H1 (cell line): Measurements from ENCODE around the gene LSM2. TPM values are rescaled to one million over a fixed set of nuclear protein-coding genes. Genes with fewer than 3 reads are reported as not detected.

Experiments
- CTCF ChIA-PET: fragments of 300-600 bp; sonication (Branson Sonifier 250); formaldehyde crosslinking; loops from one replicate; lab custom pipeline; 2021; ENCODE audit not compliant: partially characterized antibody; lab: Charles Lee
- POLR2A ChIA-PET: fragments of 300-600 bp; sonication (Branson Sonifier 250); formaldehyde crosslinking; loops from one replicate; lab custom pipeline; 2021; ENCODE audit warnings: inconsistent platforms; ENCODE audit not compliant: partially characterized antibody; lab: Charles Lee
- DNase-seq, 2 experiments: peaks; one replicate each; pipeline versions ENCODE4 v3.0.0 to v3.0.0-alpha.2; 2010 to 2022; ENCODE audit warnings: low spot score in 2 of 2, low read depth in 1 of 2, mixed read lengths in 1 of 2
- FAIRE-seq: peaks from 2 replicates; lab custom pipeline; 2011; peaks lifted over from hg19 to GRCh38; lab: Jason Lieb, UNC
- H2AFZ ChIP-seq: 2 replicates; pipeline ENCODE4 v1.8.1; 2012; ENCODE audit warnings: low read length, inconsistent platforms
- H2AK5ac ChIP-seq: 2 replicates; pipeline ENCODE4 v1.6.1; 2013; ENCODE audit warnings: low read depth, low read length
- H2BK120ac ChIP-seq: replicated peaks from 2 replicates; pipeline ENCODE3; 2013; ENCODE audit warnings: low read depth, low read length, inconsistent platforms
- H2BK12ac ChIP-seq: 2 replicates; pipeline ENCODE4 v1.6.1; 2013; ENCODE audit warnings: low read depth, low read length
- H2BK15ac ChIP-seq: 2 replicates; pipeline ENCODE4 v1.6.1; 2013; ENCODE audit warnings: low read length
- H2BK20ac ChIP-seq: 2 replicates; pipeline ENCODE4 v1.6.1; 2013; ENCODE audit warnings: low read length
- H2BK5ac ChIP-seq: 2 replicates; pipeline ENCODE4 v1.6.1; 2013; ENCODE audit warnings: low read depth, low read length
- H3K14ac ChIP-seq: 2 replicates; pipeline ENCODE4 v1.6.1; 2013; ENCODE audit warnings: inconsistent platforms; ENCODE audit not compliant: insufficient read length
- H3K18ac ChIP-seq: 2 replicates; pipeline ENCODE4 v1.6.1; 2013; ENCODE audit warnings: low read length; ENCODE audit errors: extremely low read depth
- H3K23ac ChIP-seq: 2 replicates; pipeline ENCODE4 v1.6.1; 2013; ENCODE audit warnings: inconsistent platforms; ENCODE audit not compliant: insufficient read length
- H3K23me2 ChIP-seq: 2 replicates; pipeline ENCODE4 v1.6.1; 2013; ENCODE audit warnings: low read depth, low read length
- H3K27ac ChIP-seq: 2 replicates; pipeline ENCODE4 v1.6.1; 2011; ENCODE audit warnings: low read depth, low read length, inconsistent platforms
- H3K27me3 ChIP-seq, 4 experiments: replicated peaks in 1 of 4; 1 replicate in 1 of 4; 2 replicates in 3 of 4; pipeline versions ENCODE4 v1.6.1 to v1.8.1; 2011 to 2013; ENCODE audit warnings: low read length in 3 of 4, mild to moderate bottlenecking in 3 of 4, inconsistent platforms in 2 of 4, mixed read lengths in 2 of 4, moderate library complexity in 1 of 4; ENCODE audit not compliant: control insufficient read depth in 3 of 4, insufficient read depth in 3 of 4; ENCODE audit errors: extremely low read depth in 1 of 4
- H3K36me3 ChIP-seq, 4 experiments: 2 replicates each; pipeline versions ENCODE4 v1.6.1 to v1.8.1; 2011 to 2013; ENCODE audit warnings: mild to moderate bottlenecking in 4 of 4, low read length in 3 of 4, moderate library complexity in 2 of 4, control low read depth in 1 of 4, inconsistent platforms in 1 of 4; ENCODE audit not compliant: insufficient read depth in 4 of 4, control insufficient read depth in 2 of 4
- H3K4ac ChIP-seq: replicated peaks from 2 replicates; pipeline ENCODE3; 2013; ENCODE audit warnings: low read length, low read depth, mixed read lengths, inconsistent platforms; ENCODE audit not compliant: insufficient read length
- H3K4me1 ChIP-seq, 4 experiments: replicated peaks in 1 of 4; 1 replicate in 1 of 4; 2 replicates in 3 of 4; pipeline versions ENCODE4 v1.6.1 to v1.8.1; 2011 to 2013; ENCODE audit warnings: low read length in 3 of 4, inconsistent platforms in 2 of 4, mixed read lengths in 1 of 4; ENCODE audit not compliant: insufficient read depth in 4 of 4, control insufficient read depth in 3 of 4
- H3K4me2 ChIP-seq, 2 experiments: 2 replicates each; pipeline versions ENCODE4 v1.6.1 to v1.8.1; 2011 to 2013; ENCODE audit warnings: low read depth in 2 of 2, low read length in 2 of 2, control low read depth in 1 of 2, inconsistent platforms in 1 of 2, mild to moderate bottlenecking in 1 of 2; ENCODE audit not compliant: insufficient read depth in 1 of 2
- H3K4me3 ChIP-seq, 4 experiments: fragments of 200-600, 300-600 bp in 1 of 4; sonication (generic), shearing (Covaris generic), sonication (Bioruptor Twin) in 1 of 4; 2 replicates each; pipeline versions ENCODE4 v1.5.1 to v1.8.1; 2011 to 2016; ENCODE audit warnings: low read length in 4 of 4, low read depth in 3 of 4, control low read depth in 2 of 4, inconsistent platforms in 2 of 4, mild to moderate bottlenecking in 2 of 4, mixed read lengths in 1 of 4, moderate library complexity in 1 of 4; ENCODE audit not compliant: insufficient read depth in 2 of 4; ENCODE audit errors: extremely low read depth in 1 of 4
- H3K56ac ChIP-seq: replicated peaks from 2 replicates; pipeline ENCODE3; 2013; ENCODE audit warnings: low read depth, mild to moderate bottlenecking, mixed read lengths, low read length, inconsistent platforms; ENCODE audit not compliant: insufficient read length
- H3K79me1 ChIP-seq: 2 replicates; pipeline ENCODE4 v1.6.1; 2013; ENCODE audit warnings: low read depth, low read length, control low read depth
- H3K79me2 ChIP-seq, 2 experiments: 2 replicates each; pipeline versions ENCODE4 v1.6.1 to v1.8.1; 2012 to 2013; ENCODE audit warnings: low read length in 2 of 2, mild to moderate bottlenecking in 2 of 2, inconsistent platforms in 1 of 2; ENCODE audit not compliant: insufficient read depth in 2 of 2, control insufficient read depth in 1 of 2
- H3K9ac ChIP-seq, 4 experiments: replicated peaks in 1 of 4; 1 replicate in 1 of 4; 2 replicates in 3 of 4; pipeline versions ENCODE4 v1.6.1 to v1.8.1; 2011 to 2013; ENCODE audit warnings: low read depth in 3 of 4, low read length in 3 of 4, control low read depth in 2 of 4, mild to moderate bottlenecking in 2 of 4, moderate library complexity in 2 of 4, inconsistent platforms in 1 of 4; ENCODE audit errors: extremely low read depth in 1 of 4
- H3K9me3 ChIP-seq, 2 experiments: 2 replicates each; pipeline versions ENCODE4 v1.6.1 to v1.8.1; 2012 to 2013; ENCODE audit warnings: mild to moderate bottlenecking in 2 of 2, moderate library complexity in 2 of 2, control low read depth in 1 of 2, inconsistent platforms in 1 of 2, low read depth in 1 of 2, low read length in 1 of 2, mixed read lengths in 1 of 2; ENCODE audit not compliant: insufficient read depth in 2 of 2
- H4K20me1 ChIP-seq, 2 experiments: replicated peaks in 1 of 2; 2 replicates each; pipeline versions ENCODE3 to v1.8.1; 2011 to 2013; ENCODE audit warnings: inconsistent platforms in 2 of 2, low read length in 2 of 2, mild to moderate bottlenecking in 1 of 2; ENCODE audit not compliant: insufficient read depth in 2 of 2, control insufficient read depth in 1 of 2
- H4K5ac ChIP-seq: 2 replicates; pipeline ENCODE4 v1.6.1; 2013; ENCODE audit warnings: low read length, low read depth, mixed read lengths, inconsistent platforms; ENCODE audit not compliant: insufficient read length
- H4K8ac ChIP-seq: 2 replicates; pipeline ENCODE4 v1.8.0; 2013; ENCODE audit warnings: mild to moderate bottlenecking, moderate library complexity, low read length, inconsistent platforms; ENCODE audit not compliant: insufficient read depth; ENCODE audit errors: extremely low read depth
- H4K91ac ChIP-seq: replicated peaks from 2 replicates; pipeline ENCODE3; 2013; ENCODE audit warnings: low read length, mixed read lengths, inconsistent platforms; ENCODE audit not compliant: insufficient read length
- HDAC2 ChIP-seq, 2 experiments: fragments of 300-600 bp in 1 of 2; sonication (generic) in 1 of 2; IDR thresholded peaks; 2 replicates each; pipeline ENCODE4 v1.6.1; 2011 to 2012; ENCODE audit warnings: low read depth in 2 of 2, low read length in 2 of 2, mild to moderate bottlenecking in 2 of 2, moderate library complexity in 2 of 2, borderline replicate concordance in 1 of 2, inconsistent platforms in 1 of 2
- NANOG ChIP-seq: IDR thresholded peaks from 2 replicates; pipeline ENCODE4 v1.6.1; 2011; ENCODE audit warnings: low read length, low read depth, mild to moderate bottlenecking, inconsistent platforms; ENCODE audit not compliant: insufficient read depth, poor library complexity, severe bottlenecking
- POLR2A ChIP-seq, 2 experiments: IDR thresholded peaks; 1 replicate in 1 of 2; 2 replicates in 1 of 2; pipeline ENCODE4 v1.6.1; 2011; ENCODE audit warnings: low read depth in 2 of 2, low read length in 2 of 2, mild to moderate bottlenecking in 2 of 2; ENCODE audit errors: control extremely low read depth in 1 of 2
- SP1 ChIP-seq: IDR thresholded peaks from 2 replicates; pipeline ENCODE4 v1.6.1; 2011; ENCODE audit warnings: low read depth, low read length
- SP2 ChIP-seq: IDR thresholded peaks from 2 replicates; pipeline ENCODE4 v1.6.1; 2012; ENCODE audit warnings: mild to moderate bottlenecking, low read length, inconsistent platforms
- TAF1 ChIP-seq: IDR thresholded peaks from 2 replicates; pipeline ENCODE4 v1.6.1; 2011; ENCODE audit warnings: mild to moderate bottlenecking, low read depth, low read length
- TCF12 ChIP-seq: IDR thresholded peaks from 2 replicates; pipeline ENCODE4 v1.6.1; 2011; ENCODE audit warnings: low read depth, mild to moderate bottlenecking, low read length
- ZNF274 ChIP-seq: IDR thresholded peaks from 2 replicates; pipeline ENCODE4 v1.7.0; 2012; ENCODE audit warnings: low read length, borderline replicate concordance; ENCODE audit errors: extremely low read depth
- WGBS, 2 experiments: shearing (Covaris generic) in 1 of 2; methylation state at CpG; one replicate each; pipeline versions ENCODE4 v1.1.6 to v1.1.7; 2013 to 2015; ENCODE audit warnings: low lambda C conversion rate in 2 of 2, mixed read lengths in 2 of 2, inconsistent platforms in 1 of 2, low coverage in 1 of 2, missing lambda C conversion rate in 1 of 2; ENCODE audit not compliant: insufficient replicate concordance in 2 of 2, insufficient coverage in 1 of 2, insufficient read length in 1 of 2; ENCODE audit errors: extremely low coverage in 1 of 2, missing lambda C conversion rate in 1 of 2; 5-methylcytosine and 5-hydroxymethylcytosine counted together
- polyA plus RNA-seq, 7 experiments: library from polyadenylated mRNA; depleted of rRNA in 3 of 7; stranded (reverse) in 5 of 7; unstranded in 2 of 7; fragments of >200 nt in 5 of 7; fragments of 200-250 nt in 2 of 7; gene quantifications; 1 replicate in 5 of 7; 2 replicates in 1 of 7; 4 replicates in 1 of 7; pipeline versions ENCODE4 v1.2.1 to v1.2.3, GENCODE V29; 2011 to 2013; ENCODE audit warnings: missing spikeins in 2 of 7, mixed read lengths in 2 of 7
- total RNA-seq: library from RNA; stranded (reverse); fragmentation: NEBNext Ultra II Directional; extraction: Animal tissue kit (Norgen Biotek cat#: 25700); gene quantifications from 2 replicates; pipeline ENCODE4 v1.2.1, GENCODE V29; 2021

LSM2 gene
- total and polyA plus RNA-seq, 2 of the 8 experiments (the other 6 are each of a cell fraction or from before 2014, with no cell fraction given): 127 to 168 TPM

- TF ChIP-seq POLR2A (IDR thresholded peaks at IDR 0.05; ENCODE audit: control extremely low read depth in 1 of 2, low read depth in 2 of 2, low read length in 2 of 2) (no peak), SP1 (no peak), ZNF274 (no peak), SP2 (no peak), TCF12 (no peak), HDAC2 (IDR thresholded peaks at IDR 0.05; ENCODE audit: borderline replicate concordance in 1 of 2, low read depth in 2 of 2, low read length in 2 of 2) (no peak), TAF1 (no peak), NANOG (no peak)
- no peak overlapping the region for H4K5ac ChIP-seq
- H2BK20ac ChIP-seq: no peak overlapping the region
- peaks cover 19% of the 10 kb centered on the region for H3K23me2 ChIP-seq
- FAIRE-seq (no peak), DNase-seq (no peak)
- H3K18ac ChIP-seq: no peak overlapping the region
- no peak overlapping the region for H3K14ac ChIP-seq
- H3K23ac ChIP-seq: no peak overlapping the region
- no peak overlapping the region for H2AFZ ChIP-seq
- H2AK5ac ChIP-seq: no peak overlapping the region
- H3K4me3 ChIP-seq: peak overlapping the region in 1 of 4 experiments; percentile 90; a peak in 2 of 8 replicates
- H3K4ac ChIP-seq: no peak overlapping the region
- no peaks in the 10 kb centered on the region for H3K27me3 ChIP-seq
- peaks cover 0 to 13% (median 6%) of the 10 kb centered on the region in 4 experiments; a peak in 4 of 8 replicates for H3K36me3 ChIP-seq
- peaks cover 0 to 6% of the 10 kb centered on the region in 2 experiments for H4K20me1 ChIP-seq
- 94% methylated on average over 15 of the region's 15 CpGs; no CpG with 5 or more reads in 1 of the 2 experiments for WGBS, 2 experiments
- no peak overlapping the region for H2BK12ac ChIP-seq
- no peak overlapping the region for H4K91ac ChIP-seq
- no peak overlapping the region for H3K9ac ChIP-seq
- H2BK15ac ChIP-seq: no peak overlapping the region
- H4K8ac ChIP-seq: no peak overlapping the region
- no peak overlapping the region for H3K27ac ChIP-seq
- CTCF ChIA-PET: interaction anchor here (0.8 to 3.5 kb wide), 26 partner anchors 13 to 232 kb away, joined by 3 to 27 read pairs (median 6); partner anchors contain the start of genes C6orf47, LSM2 and LY6G5C
- peak overlapping the region; percentile 81 to 89; a peak in 2 of 4 replicates for H3K4me2 ChIP-seq
- H2BK120ac ChIP-seq: no peak overlapping the region
- POLR2A ChIA-PET: interaction anchor here (0.8 to 11.4 kb wide), 13 partner anchors 8 to 179 kb away, joined by 3 to 189 read pairs (median 4); partner anchors contain the start of genes BAG6, HSPA1A, HSPA1L and LSM2
- H3K79me2 ChIP-seq: peaks cover 11 to 41% of the 10 kb centered on the region in 2 experiments
- no peaks in the 10 kb centered on the region for H3K9me3 ChIP-seq
- H3K56ac ChIP-seq: no peak overlapping the region
- peaks cover 2% of the 10 kb centered on the region; the same call in 1 of the 2 replicates for H3K79me1 ChIP-seq
- H2BK5ac ChIP-seq: no peak overlapping the region
- H3K4me1 ChIP-seq: peaks cover 1 to 2% (median 1%) of the 10 kb centered on the region in 4 experiments; a peak in 6 of 7 replicates
Measured at GRCh38 chr6:31831350-31832215, 24.8 kb upstream of the LSM2 start.
